Tibial nerve (tissue), 4 donors: ENCODE data around the gene MFSD12. TPM values are rescaled to one million over a fixed set of nuclear protein-coding genes. Genes with fewer than 3 reads are reported as not detected.

ENCODE experiments used
- DNase-seq, 2 donors: peaks; one replicate each; pipeline ENCODE4 v3.0.0-alpha.2; 2019; ENCODE audit warnings: low spot score in 2 of 2
- H3K27ac ChIP-seq, 4 donors: fragments of 200-600 bp; sonication (generic) in 3 of 4; one replicate each; pipeline ENCODE4 v1.5.1; 2017 to 2019; ENCODE audit warnings: mild to moderate bottlenecking in 1 of 4
- H3K27me3 ChIP-seq, 2 donors: fragments of 200-600 bp; sonication (generic) in 1 of 2; one replicate each; pipeline versions ENCODE4 v1.5.1 to v1.6.0; 2017 to 2019
- H3K36me3 ChIP-seq, 3 donors: fragments of 200-600 bp; sonication (generic); one replicate each; pipeline ENCODE4 v1.5.1; 2018 to 2019
- H3K4me1 ChIP-seq, 4 donors: fragments of 200-600 bp; sonication (generic) in 3 of 4; one replicate each; pipeline ENCODE4 v1.5.1; 2017 to 2019
- H3K4me3 ChIP-seq, 4 donors: fragments of 200-600 bp; sonication (generic) in 3 of 4; one replicate each; pipeline ENCODE4 v1.5.1; 2017 to 2019; ENCODE audit warnings: mild to moderate bottlenecking in 1 of 4, moderate library complexity in 1 of 4
- H3K9me3 ChIP-seq, 4 donors: fragments of 200-600 bp; sonication (generic) in 3 of 4; one replicate each; pipeline ENCODE4 v1.5.1; 2017 to 2019
- EP300 ChIP-seq, 2 donors: sonication (generic); formaldehyde crosslinking; IDR thresholded peaks; one replicate each; pipeline ENCODE4 v1.6.1; 2017; ENCODE audit warnings: antibody characterized with exemption in 2 of 2, mild to moderate bottlenecking in 1 of 2
- POLR2A ChIP-seq, 2 donors: fragments of 450-650 bp; IDR thresholded peaks; one replicate each; pipeline ENCODE4 v1.6.1; 2017; ENCODE audit warnings: antibody characterized with exemption in 2 of 2, mild to moderate bottlenecking in 2 of 2, moderate library complexity in 2 of 2
- WGBS, 2 donors: methylation state at CpG; one replicate each; pipeline ENCODE4 v1.1.5; 2018; 5-methylcytosine and 5-hydroxymethylcytosine counted together
- total RNA-seq, 4 donors: library from RNA; depleted of rRNA; stranded (reverse); fragments of >200 nt; gene quantifications; one replicate each; pipeline ENCODE4 v1.1.0, GENCODE V29; 2016
- TF ChIP-seq, protein P1 (sequence below), 5 experiments: fragments of 200-600 bp in 3 of 5; fragments of 450-650 bp in 2 of 5; sonication (generic) in 3 of 5; IDR thresholded peaks; one replicate each; pipeline ENCODE4 v1.5.1; 2016 to 2019; ENCODE audit warnings: antibody characterized with exemption in 5 of 5, mild to moderate bottlenecking in 3 of 5, moderate library complexity in 2 of 5

MFSD12 gene
- total RNA-seq, 4 donors from 2014 or later = 45.7 to 108 (median 62.8) TPM

DNA sequence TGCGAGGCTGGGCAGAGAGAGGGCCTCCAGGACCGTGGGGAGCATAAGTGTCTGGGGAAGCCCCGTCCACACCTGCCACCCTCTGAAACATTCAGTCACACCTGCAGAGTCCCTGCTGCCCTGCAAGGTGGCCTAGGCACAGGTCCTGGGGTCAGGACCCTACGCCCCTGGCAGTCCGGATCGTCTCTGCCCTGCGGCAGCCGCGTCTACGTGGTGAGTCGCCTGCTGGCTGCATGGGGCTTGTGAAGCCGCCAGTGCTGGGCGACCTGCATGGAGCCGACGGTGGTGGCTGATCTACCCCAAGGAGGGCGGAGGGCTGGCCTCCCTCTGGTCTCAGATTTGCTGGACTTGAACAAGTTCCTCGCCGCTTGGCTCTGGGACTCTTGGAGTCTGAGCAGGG, 38.3 kb downstream of the MFSD12 start:
- Histone ChIP-seq H3K36me3 (peaks cover 0 to 59% (median 0%) of the 10 kb centered on the region in 3 donors), H3K27ac (no peak overlapping the region), H3K4me1 (peaks cover 0 to 42% (median 3%) of the 10 kb centered on the region in 4 donors), H3K4me3 (no peak overlapping the region), H3K27me3 (no peaks in the 10 kb centered on the region), H3K9me3 (no peaks in the 10 kb centered on the region)
- DNase-seq = no peak
- WGBS, 2 donors = 86 to 87% methylated on average over 8 to 18 of the region's 18 CpGs
- TF ChIP-seq, protein P1, sequence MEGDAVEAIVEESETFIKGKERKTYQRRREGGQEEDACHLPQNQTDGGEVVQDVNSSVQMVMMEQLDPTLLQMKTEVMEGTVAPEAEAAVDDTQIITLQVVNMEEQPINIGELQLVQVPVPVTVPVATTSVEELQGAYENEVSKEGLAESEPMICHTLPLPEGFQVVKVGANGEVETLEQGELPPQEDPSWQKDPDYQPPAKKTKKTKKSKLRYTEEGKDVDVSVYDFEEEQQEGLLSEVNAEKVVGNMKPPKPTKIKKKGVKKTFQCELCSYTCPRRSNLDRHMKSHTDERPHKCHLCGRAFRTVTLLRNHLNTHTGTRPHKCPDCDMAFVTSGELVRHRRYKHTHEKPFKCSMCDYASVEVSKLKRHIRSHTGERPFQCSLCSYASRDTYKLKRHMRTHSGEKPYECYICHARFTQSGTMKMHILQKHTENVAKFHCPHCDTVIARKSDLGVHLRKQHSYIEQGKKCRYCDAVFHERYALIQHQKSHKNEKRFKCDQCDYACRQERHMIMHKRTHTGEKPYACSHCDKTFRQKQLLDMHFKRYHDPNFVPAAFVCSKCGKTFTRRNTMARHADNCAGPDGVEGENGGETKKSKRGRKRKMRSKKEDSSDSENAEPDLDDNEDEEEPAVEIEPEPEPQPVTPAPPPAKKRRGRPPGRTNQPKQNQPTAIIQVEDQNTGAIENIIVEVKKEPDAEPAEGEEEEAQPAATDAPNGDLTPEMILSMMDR (IDR thresholded peaks at IDR 0.05) = no peak
- TF ChIP-seq EP300 (IDR thresholded peaks at IDR 0.05) (no peak), POLR2A (IDR thresholded peaks at IDR 0.05) (no peak)

DNA sequence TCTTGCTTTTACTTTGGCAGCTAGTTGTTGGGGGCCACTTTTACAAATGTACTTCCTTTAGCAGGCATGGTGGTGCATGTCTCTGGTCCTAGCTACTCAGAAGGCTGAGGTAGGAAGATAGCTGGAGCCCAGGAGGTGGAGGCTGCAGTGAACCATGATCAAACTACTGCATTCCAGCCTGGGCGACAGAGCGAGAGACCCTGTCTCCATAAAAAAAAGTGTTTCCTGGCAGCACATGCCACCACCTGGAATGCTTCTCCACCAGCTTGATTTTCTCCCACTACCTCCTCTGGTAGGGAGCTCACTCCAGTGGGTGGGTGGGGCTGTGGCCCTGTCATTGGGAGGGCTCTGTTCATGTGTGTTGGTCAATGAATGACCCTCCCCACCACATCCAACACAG, 38.7 kb downstream of the MFSD12 start:
- TF ChIP-seq EP300 (IDR thresholded peaks at IDR 0.05) (no peak), POLR2A (IDR thresholded peaks at IDR 0.05) (no peak)
- TF ChIP-seq, protein P1 (IDR thresholded peaks at IDR 0.05) = no peak
- peaks cover 0 to 45% (median 3%) of the 10 kb centered on the region in 4 donors for H3K4me1 ChIP-seq
- 86 to 89% methylated on average over 2 of the region's 2 CpGs for WGBS, 2 donors
- no peak for DNase-seq
- H3K27me3 ChIP-seq = no peaks in the 10 kb centered on the region
- peaks cover 0 to 54% (median 0%) of the 10 kb centered on the region in 3 donors for H3K36me3 ChIP-seq
- H3K27ac ChIP-seq = no peak overlapping the region
- H3K9me3 ChIP-seq = no peaks in the 10 kb centered on the region
- no peak overlapping the region for H3K4me3 ChIP-seq

DNA sequence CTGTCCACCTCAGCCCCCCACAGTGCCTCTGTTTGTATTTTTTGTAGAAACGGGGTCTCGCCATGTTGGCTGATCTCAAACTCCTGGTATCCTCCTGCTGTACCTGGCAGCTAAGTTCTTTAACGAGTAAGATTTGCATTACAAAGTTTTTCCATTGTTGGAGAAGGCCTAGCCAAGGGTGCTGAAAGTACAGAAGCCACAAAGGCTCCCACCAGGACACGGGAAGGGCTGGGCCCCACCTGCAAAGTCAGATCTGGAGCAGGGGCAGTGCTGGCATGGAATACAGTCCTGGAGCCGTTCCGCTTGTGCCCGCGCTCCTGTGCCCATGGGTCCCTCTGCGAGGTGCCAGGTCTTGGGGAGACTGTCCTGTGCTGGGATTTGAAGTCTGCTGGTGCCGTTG, 39.1 kb downstream of the MFSD12 start:
- DNase-seq = no peak
- WGBS, 2 donors = 82 to 83% methylated on average over 10 of the region's 10 CpGs
- no peaks in the 10 kb centered on the region for H3K27me3 ChIP-seq

DNA sequence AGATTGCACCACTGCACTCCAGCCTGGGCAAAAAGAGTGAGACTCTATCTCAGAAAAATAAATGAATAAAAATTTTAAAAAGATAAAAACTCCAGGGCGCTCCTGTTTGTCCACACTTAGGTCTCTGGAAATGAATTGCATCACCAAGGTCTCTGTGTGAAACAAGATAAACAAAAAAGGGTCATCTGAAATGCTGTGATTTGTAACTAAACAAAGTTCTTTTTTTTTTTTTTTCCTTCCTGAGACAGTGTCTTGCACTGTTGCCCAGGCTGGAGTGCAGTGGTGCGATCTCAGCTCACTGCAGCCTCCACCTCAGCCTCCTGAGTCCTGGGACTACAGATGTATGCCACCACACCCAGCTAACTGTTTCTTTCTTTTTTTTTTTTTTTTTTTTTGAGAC, 39.7 kb downstream of the MFSD12 start:
- H3K9me3 ChIP-seq = no peaks in the 10 kb centered on the region
- H3K27ac ChIP-seq = no peak overlapping the region
- no peak for TF ChIP-seq EP300 (IDR thresholded peaks at IDR 0.05)
- no peak for TF ChIP-seq POLR2A (IDR thresholded peaks at IDR 0.05)
- TF ChIP-seq, protein P1 (IDR thresholded peaks at IDR 0.05) = no peak
- peaks cover 0 to 55% (median 3%) of the 10 kb centered on the region in 4 donors for H3K4me1 ChIP-seq
- no peak for DNase-seq
- no peaks in the 10 kb centered on the region for H3K27me3 ChIP-seq
- H3K36me3 ChIP-seq = peaks cover 0 to 44% (median 0%) of the 10 kb centered on the region in 3 donors
- no peak overlapping the region for H3K4me3 ChIP-seq
- 79% methylated on average over 2 of the region's 2 CpGs for WGBS, 2 donors

More for the DNA sequence above, 39.1 kb downstream of the MFSD12 start:
- H3K4me1 ChIP-seq = peaks cover 0 to 49% (median 3%) of the 10 kb centered on the region in 4 donors
- no peaks in the 10 kb centered on the region for H3K9me3 ChIP-seq
- H3K27ac ChIP-seq = no peak overlapping the region
- no peak overlapping the region for H3K4me3 ChIP-seq
- H3K36me3 ChIP-seq = peaks cover 0 to 50% (median 0%) of the 10 kb centered on the region in 3 donors
- TF ChIP-seq EP300 (IDR thresholded peaks at IDR 0.05) (no peak), POLR2A (IDR thresholded peaks at IDR 0.05) (no peak)
- TF ChIP-seq, protein P1 (IDR thresholded peaks at IDR 0.05) = no peak

DNA sequence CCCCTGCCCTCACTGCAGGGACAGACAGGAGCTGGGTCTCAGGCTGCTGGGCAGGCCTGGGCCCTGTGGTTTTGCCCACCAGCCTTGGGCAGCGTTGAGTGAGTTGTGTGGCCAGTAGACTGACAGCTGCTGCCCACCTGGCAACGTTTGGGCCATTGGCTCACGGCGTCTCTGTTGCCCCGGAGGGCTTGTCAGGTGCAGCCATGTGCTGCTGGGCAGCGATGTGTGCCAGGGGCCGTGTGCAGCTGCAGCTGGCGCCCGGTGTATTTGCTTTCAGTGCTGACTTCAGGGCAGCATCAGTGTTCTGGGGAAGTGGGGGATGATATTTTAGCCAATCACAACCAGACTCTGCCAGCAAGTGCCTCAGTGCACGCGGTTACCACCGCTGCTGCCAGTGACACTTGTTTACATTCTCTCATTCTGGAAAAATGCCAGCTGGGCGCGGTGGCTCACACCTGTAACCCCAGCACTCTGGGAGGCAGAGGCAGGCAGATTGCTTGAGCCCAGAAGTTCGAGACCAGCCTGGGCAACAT, 40.6 kb downstream of the MFSD12 start:
- peaks cover 0 to 64% (median 3%) of the 10 kb centered on the region in 4 donors for H3K4me1 ChIP-seq

More for the DNA sequence above, 40.6 kb downstream of the MFSD12 start:
- H3K27me3 ChIP-seq = no peaks in the 10 kb centered on the region
- H3K4me3 ChIP-seq = no peak overlapping the region
- 72 to 84% methylated on average over 8 to 12 of the region's 15 CpGs for WGBS, 2 donors
- peaks cover 0 to 35% (median 0%) of the 10 kb centered on the region in 3 donors for H3K36me3 ChIP-seq
- TF ChIP-seq POLR2A (IDR thresholded peaks at IDR 0.05) = no peak
- TF ChIP-seq EP300 (IDR thresholded peaks at IDR 0.05) = no peak
- TF ChIP-seq, protein P1 (IDR thresholded peaks at IDR 0.05) = no peak
- no peaks in the 10 kb centered on the region for H3K9me3 ChIP-seq
- DNase-seq = no peak
- no peak overlapping the region for H3K27ac ChIP-seq
